HepG2 (cell line): ENCODE data around the gene UQCRC1. TPM values are rescaled to one million over a fixed set of nuclear protein-coding genes. Genes with fewer than 3 reads are reported as not detected.

Experiments used
- EED ChIP-seq: sonication (generic); formaldehyde crosslinking; IDR thresholded peaks from 2 replicates; pipeline ENCODE4 v1.5.0; 2020; ENCODE audit warnings: mild to moderate bottlenecking, missing genetic modification reagents
- KLF9 ChIP-seq: IDR thresholded peaks from 2 replicates; pipeline ENCODE4 v1.6.1; 2016; ENCODE audit warnings: low read depth
- MBNL3 ChIP-seq: fragments of 250-450 bp; sonication (Bioruptor Pico); conservative IDR thresholded peaks from 2 replicates; pipeline ENCODE4 v1.8.0; 2022; ENCODE audit warnings: mild to moderate bottlenecking, inconsistent platforms
- RELA ChIP-seq: sonication (generic); formaldehyde crosslinking; IDR thresholded peaks from 2 replicates; pipeline ENCODE4 v1.4.0; 2020; ENCODE audit warnings: missing genetic modification reagents
- SCMH1 ChIP-seq: sonication (generic); formaldehyde crosslinking; IDR thresholded peaks from 2 replicates; pipeline ENCODE4 v1.9.0; 2021; ENCODE audit warnings: missing genetic modification reagents, mild to moderate bottlenecking, borderline replicate concordance
- TMF1 ChIP-seq: sonication (generic); formaldehyde crosslinking; IDR thresholded peaks from 2 replicates; pipeline ENCODE4 v1.8.1; 2022; ENCODE audit warnings: low read depth, missing genetic modification reagents
- ZBTB8A ChIP-seq: sonication (generic); formaldehyde crosslinking; IDR thresholded peaks from 2 replicates; pipeline ENCODE4 v1.4.0; 2020; ENCODE audit warnings: mild to moderate bottlenecking, low read depth, missing genetic modification reagents, borderline replicate concordance
- ZNF703 ChIP-seq: sonication (generic); formaldehyde crosslinking; IDR thresholded peaks from 2 replicates; pipeline ENCODE4 v1.5.1; 2020; ENCODE audit warnings: missing genetic modification reagents, mild to moderate bottlenecking, moderate library complexity, borderline replicate concordance
- ZNF816 ChIP-seq: sonication (generic); formaldehyde crosslinking; IDR thresholded peaks from 2 replicates; pipeline ENCODE4 v1.8.0; 2022; ENCODE audit warnings: missing genetic modification reagents, mild to moderate bottlenecking, borderline replicate concordance
- ZSCAN12 ChIP-seq: sonication (generic); formaldehyde crosslinking; IDR thresholded peaks from 2 replicates; pipeline ENCODE4 v1.9.0; 2021; ENCODE audit warnings: mild to moderate bottlenecking, missing genetic modification reagents
- ZSCAN25 ChIP-seq: sonication (generic); formaldehyde crosslinking; IDR thresholded peaks from 2 replicates; pipeline ENCODE4 v1.8.0; 2022; ENCODE audit warnings: mild to moderate bottlenecking, missing genetic modification reagents
- polyA plus RNA-seq, 8 experiments: library from polyadenylated mRNA; depleted of rRNA in 3 of 8; stranded (reverse) in 7 of 8; unstranded in 1 of 8; fragments of >200 nt; fragmentation: Illumina TruSeq in 4 of 8; extraction: Trizol in 4 of 8; gene quantifications; 2 replicates each; pipeline versions ENCODE4 v1.2.1 to v1.2.3, GENCODE V29; 2011 to 2016; ENCODE audit warnings: low read depth in 4 of 8, missing spikeins in 1 of 8, mixed read lengths in 1 of 8; ENCODE audit not compliant: insufficient read depth in 1 of 8
- total RNA-seq, 5 experiments: library from RNA; depleted of rRNA; stranded (reverse); fragments of >200 nt; fragmentation: Illumina TruSeq; extraction: Trizol; gene quantifications; 2 replicates each; pipeline ENCODE4 v1.2.3, GENCODE V29; 2016; ENCODE audit warnings: low read depth in 1 of 5
- TF ChIP-seq, protein P1 (sequence below): sonication (generic); formaldehyde crosslinking; IDR thresholded peaks from 2 replicates; pipeline ENCODE4 v1.4.0; 2020; ENCODE audit warnings: missing genetic modification reagents
- TF ChIP-seq, protein P2 (sequence below): sonication (generic); formaldehyde crosslinking; IDR thresholded peaks from 2 replicates; pipeline ENCODE4 v1.4.0; 2020; ENCODE audit warnings: missing genetic modification reagents
- TF ChIP-seq, protein P3 (sequence below): sonication (generic); formaldehyde crosslinking; IDR thresholded peaks from 2 replicates; pipeline ENCODE4 v1.5.0; 2020; ENCODE audit warnings: missing genetic modification reagents
- TF ChIP-seq, protein P4 (sequence below): sonication (generic); formaldehyde crosslinking; IDR thresholded peaks from 2 replicates; pipeline ENCODE4 v1.5.0; 2020; ENCODE audit warnings: mild to moderate bottlenecking, missing genetic modification reagents, borderline replicate concordance
- TF ChIP-seq, protein P5 (sequence below): sonication (generic); formaldehyde crosslinking; IDR thresholded peaks from 2 replicates; pipeline ENCODE4 v1.5.1; 2020; ENCODE audit warnings: mild to moderate bottlenecking, missing genetic modification reagents

Gene UQCRC1
- total and polyA plus RNA-seq, 2 of the 13 experiments (the other 11 are each of a cell fraction or from before 2014, with no cell fraction given), result 316 to 680 TPM

DNA sequence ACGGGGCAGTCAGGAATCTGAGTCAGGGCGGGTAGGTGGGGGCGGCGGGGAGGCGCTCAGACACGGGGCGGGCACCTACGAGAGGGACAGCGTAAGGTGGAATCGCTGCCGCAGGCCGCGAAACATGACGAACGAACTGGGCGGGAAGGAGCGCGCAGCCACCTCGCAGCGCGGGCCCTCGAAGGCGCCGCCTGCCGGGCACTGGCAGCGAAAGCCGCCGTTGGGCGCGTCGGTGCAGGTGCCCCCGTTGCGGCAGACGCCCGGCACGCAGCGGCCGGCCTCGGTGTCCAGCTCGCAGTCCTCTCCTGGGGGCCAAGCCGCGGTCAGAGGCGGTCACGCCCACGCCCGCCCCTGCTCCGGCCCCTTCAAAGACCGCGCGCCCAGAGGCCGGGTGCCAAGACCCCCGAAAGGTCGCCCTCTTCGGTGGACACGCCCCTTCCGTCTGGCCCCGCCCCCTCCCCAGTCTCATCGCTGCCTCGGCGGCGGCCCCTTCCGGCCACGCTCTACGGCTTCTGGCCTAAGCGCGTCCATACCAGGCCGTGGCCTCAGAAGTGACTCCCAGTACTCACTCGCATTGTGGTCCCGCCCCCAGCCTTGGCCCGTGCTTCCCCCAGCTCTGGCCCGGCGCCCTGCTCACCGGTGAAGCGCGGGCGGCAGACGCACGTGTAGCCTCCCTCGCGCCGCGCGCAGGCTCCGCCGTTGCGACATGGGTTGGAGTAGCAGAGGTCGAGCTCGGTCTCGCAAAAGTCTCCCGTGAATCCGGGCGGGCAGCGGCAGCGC lies 46.8 kb upstream of the UQCRC1 start (continued):
- TF ChIP-seq, protein P1, sequence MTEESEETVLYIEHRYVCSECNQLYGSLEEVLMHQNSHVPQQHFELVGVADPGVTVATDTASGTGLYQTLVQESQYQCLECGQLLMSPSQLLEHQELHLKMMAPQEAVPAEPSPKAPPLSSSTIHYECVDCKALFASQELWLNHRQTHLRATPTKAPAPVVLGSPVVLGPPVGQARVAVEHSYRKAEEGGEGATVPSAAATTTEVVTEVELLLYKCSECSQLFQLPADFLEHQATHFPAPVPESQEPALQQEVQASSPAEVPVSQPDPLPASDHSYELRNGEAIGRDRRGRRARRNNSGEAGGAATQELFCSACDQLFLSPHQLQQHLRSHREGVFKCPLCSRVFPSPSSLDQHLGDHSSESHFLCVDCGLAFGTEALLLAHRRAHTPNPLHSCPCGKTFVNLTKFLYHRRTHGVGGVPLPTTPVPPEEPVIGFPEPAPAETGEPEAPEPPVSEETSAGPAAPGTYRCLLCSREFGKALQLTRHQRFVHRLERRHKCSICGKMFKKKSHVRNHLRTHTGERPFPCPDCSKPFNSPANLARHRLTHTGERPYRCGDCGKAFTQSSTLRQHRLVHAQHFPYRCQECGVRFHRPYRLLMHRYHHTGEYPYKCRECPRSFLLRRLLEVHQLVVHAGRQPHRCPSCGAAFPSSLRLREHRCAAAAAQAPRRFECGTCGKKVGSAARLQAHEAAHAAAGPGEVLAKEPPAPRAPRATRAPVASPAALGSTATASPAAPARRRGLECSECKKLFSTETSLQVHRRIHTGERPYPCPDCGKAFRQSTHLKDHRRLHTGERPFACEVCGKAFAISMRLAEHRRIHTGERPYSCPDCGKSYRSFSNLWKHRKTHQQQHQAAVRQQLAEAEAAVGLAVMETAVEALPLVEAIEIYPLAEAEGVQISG (CRISPR knock-in tag), result peak; percentile 34; the same call in 1 of the 2 replicates
- TF ChIP-seq ZNF703 (CRISPR knock-in tag) (no peak), ZSCAN25 (CRISPR knock-in tag) (no peak), SCMH1 (CRISPR knock-in tag) (no peak), ZNF816 (CRISPR knock-in tag) (no peak), ZSCAN12 (CRISPR knock-in tag) (no peak), EED (CRISPR knock-in tag) (no peak), KLF9 (CRISPR knock-in tag) (no peak), MBNL3 (CRISPR knock-in tag) (no peak), ZBTB8A (CRISPR knock-in tag) (no peak), RELA (CRISPR knock-in tag) (no peak), TMF1 (CRISPR knock-in tag) (no peak)
- TF ChIP-seq, protein P2, sequence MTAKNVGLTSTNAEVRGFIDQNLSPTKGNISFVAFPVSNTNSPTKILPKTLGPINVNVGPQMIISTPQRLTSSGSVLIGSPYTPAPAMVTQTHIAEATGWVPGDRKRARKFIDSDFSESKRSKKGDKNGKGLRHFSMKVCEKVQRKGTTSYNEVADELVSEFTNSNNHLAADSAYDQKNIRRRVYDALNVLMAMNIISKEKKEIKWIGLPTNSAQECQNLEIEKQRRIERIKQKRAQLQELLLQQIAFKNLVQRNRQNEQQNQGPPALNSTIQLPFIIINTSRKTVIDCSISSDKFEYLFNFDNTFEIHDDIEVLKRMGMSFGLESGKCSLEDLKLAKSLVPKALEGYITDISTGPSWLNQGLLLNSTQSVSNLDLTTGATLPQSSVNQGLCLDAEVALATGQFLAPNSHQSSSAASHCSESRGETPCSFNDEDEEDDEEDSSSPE (CRISPR knock-in tag), result peak; percentile 80
- TF ChIP-seq, protein P3, sequence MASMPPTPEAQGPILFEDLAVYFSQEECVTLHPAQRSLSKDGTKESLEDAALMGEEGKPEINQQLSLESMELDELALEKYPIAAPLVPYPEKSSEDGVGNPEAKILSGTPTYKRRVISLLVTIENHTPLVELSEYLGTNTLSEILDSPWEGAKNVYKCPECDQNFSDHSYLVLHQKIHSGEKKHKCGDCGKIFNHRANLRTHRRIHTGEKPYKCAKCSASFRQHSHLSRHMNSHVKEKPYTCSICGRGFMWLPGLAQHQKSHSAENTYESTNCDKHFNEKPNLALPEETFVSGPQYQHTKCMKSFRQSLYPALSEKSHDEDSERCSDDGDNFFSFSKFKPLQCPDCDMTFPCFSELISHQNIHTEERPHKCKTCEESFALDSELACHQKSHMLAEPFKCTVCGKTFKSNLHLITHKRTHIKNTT, result no peak
- TF ChIP-seq, protein P4, sequence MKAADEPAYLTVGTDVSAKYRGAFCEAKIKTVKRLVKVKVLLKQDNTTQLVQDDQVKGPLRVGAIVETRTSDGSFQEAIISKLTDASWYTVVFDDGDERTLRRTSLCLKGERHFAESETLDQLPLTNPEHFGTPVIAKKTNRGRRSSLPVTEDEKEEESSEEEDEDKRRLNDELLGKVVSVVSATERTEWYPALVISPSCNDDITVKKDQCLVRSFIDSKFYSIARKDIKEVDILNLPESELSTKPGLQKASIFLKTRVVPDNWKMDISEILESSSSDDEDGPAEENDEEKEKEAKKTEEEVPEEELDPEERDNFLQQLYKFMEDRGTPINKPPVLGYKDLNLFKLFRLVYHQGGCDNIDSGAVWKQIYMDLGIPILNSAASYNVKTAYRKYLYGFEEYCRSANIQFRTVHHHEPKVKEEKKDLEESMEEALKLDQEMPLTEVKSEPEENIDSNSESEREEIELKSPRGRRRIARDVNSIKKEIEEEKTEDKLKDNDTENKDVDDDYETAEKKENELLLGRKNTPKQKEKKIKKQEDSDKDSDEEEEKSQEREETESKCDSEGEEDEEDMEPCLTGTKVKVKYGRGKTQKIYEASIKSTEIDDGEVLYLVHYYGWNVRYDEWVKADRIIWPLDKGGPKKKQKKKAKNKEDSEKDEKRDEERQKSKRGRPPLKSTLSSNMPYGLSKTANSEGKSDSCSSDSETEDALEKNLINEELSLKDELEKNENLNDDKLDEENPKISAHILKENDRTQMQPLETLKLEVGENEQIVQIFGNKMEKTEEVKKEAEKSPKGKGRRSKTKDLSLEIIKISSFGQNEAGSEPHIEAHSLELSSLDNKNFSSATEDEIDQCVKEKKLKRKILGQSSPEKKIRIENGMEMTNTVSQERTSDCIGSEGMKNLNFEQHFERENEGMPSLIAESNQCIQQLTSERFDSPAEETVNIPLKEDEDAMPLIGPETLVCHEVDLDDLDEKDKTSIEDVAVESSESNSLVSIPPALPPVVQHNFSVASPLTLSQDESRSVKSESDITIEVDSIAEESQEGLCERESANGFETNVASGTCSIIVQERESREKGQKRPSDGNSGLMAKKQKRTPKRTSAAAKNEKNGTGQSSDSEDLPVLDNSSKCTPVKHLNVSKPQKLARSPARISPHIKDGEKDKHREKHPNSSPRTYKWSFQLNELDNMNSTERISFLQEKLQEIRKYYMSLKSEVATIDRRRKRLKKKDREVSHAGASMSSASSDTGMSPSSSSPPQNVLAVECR (CRISPR knock-in tag), result peak; percentile 56; the same call in 1 of the 2 replicates
- TF ChIP-seq, protein P5, sequence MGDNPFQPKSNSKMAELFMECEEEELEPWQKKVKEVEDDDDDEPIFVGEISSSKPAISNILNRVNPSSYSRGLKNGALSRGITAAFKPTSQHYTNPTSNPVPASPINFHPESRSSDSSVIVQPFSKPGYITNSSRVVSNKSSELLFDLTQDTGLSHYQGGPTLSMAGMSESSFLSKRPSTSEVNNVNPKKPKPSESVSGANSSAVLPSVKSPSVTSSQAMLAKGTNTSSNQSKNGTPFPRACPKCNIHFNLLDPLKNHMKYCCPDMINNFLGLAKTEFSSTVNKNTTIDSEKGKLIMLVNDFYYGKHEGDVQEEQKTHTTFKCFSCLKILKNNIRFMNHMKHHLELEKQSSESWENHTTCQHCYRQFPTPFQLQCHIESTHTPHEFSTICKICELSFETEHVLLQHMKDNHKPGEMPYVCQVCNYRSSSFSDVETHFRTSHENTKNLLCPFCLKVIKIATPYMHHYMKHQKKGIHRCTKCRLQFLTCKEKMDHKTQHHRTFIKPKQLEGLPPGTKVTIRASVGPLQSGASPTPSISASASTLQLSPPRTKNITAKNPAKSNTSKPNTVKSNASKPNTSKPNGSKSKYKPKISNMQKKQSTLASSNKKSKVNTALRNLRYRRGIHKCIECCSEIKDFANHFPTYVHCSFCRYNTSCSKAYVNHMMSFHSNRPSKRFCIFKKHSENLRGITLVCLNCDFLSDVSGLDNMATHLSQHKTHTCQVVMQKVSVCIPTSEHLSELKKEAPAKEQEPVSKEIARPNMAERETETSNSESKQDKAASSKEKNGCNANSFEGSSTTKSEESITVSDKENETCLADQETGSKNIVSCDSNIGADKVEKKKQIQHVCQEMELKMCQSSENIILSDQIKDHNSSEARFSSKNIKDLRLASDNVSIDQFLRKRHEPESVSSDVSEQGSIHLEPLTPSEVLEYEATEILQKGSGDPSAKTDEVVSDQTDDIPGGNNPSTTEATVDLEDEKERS (CRISPR knock-in tag), result no peak
